Mesodermal cell (in vitro differentiated cells): ENCODE measurements around the gene CDC14A.

Source experiments
- H3K27ac ChIP-seq: 2 replicates; pipeline ENCODE4 v1.7.0; 2013; ENCODE audit warnings: mild to moderate bottlenecking, low read depth, low read length, moderate library complexity; ENCODE audit not compliant: severe bottlenecking
- H3K36me3 ChIP-seq: 2 replicates; pipeline ENCODE4 v1.7.1; 2013; ENCODE audit warnings: mild to moderate bottlenecking, low read length, moderate library complexity; ENCODE audit not compliant: control insufficient read depth, insufficient read depth
- H3K4me1 ChIP-seq: one replicate; pipeline ENCODE4 v1.7.1; 2013; ENCODE audit warnings: mild to moderate bottlenecking, low read length; ENCODE audit not compliant: insufficient read depth, control insufficient read depth, poor library complexity, severe bottlenecking
- H3K4me3 ChIP-seq: 2 replicates; pipeline ENCODE4 v1.7.0; 2013; ENCODE audit warnings: low read length, control low read depth, mild to moderate bottlenecking; ENCODE audit not compliant: insufficient read depth, poor library complexity, severe bottlenecking; ENCODE audit errors: extremely low read depth
- H3K9me3 ChIP-seq: 2 replicates; pipeline ENCODE4 v1.7.1; 2013; ENCODE audit warnings: mild to moderate bottlenecking, low read length, moderate library complexity; ENCODE audit not compliant: control insufficient read depth
- WGBS, 2 experiments: methylation state at CpG; one replicate each; pipeline ENCODE4 v1.1.5; 2013; ENCODE audit warnings: missing lambda C conversion rate in 2 of 2; ENCODE audit not compliant: insufficient coverage in 2 of 2; 5-methylcytosine and 5-hydroxymethylcytosine counted together

Gene CDC14A

GRCh38 chr1:100552922-100553321, 200.6 kb downstream of the CDC14A start:
- no peak overlapping the region for H3K27ac ChIP-seq
- no peaks in the 10 kb centered on the region for H3K36me3 ChIP-seq
- H3K4me1 ChIP-seq = no peaks in the 10 kb centered on the region
- H3K4me3 ChIP-seq = no peak overlapping the region
- WGBS, 2 experiments = no CpG with 5 or more reads among the region's 2 CpGs
- H3K9me3 ChIP-seq = no peaks in the 10 kb centered on the region

GRCh38 chr1:100556181-100556580, 203.9 kb downstream of the CDC14A start:
- Histone ChIP-seq H3K36me3 (no peaks in the 10 kb centered on the region), H3K4me1 (no peaks in the 10 kb centered on the region), H3K9me3 (no peaks in the 10 kb centered on the region), H3K27ac (no peak overlapping the region), H3K4me3 (no peak overlapping the region)
- WGBS, 2 experiments = 100% methylated on average over 1 of the region's 1 CpG; no CpG with 5 or more reads in 1 of the 2 experiments

GRCh38 chr1:100556925-100557605, 204.8 kb downstream of the CDC14A start:
- Histone ChIP-seq H3K9me3 (no peaks in the 10 kb centered on the region), H3K27ac (no peak overlapping the region), H3K4me1 (no peaks in the 10 kb centered on the region), H3K4me3 (no peak overlapping the region), H3K36me3 (no peaks in the 10 kb centered on the region)
- WGBS, 2 experiments = 96% methylated on average over 3 of the region's 3 CpGs; no CpG with 5 or more reads in 1 of the 2 experiments

- Histone ChIP-seq H3K36me3 (no peaks in the 10 kb centered on the region), H3K9me3 (no peaks in the 10 kb centered on the region), H3K27ac (no peak overlapping the region), H3K4me3 (no peak overlapping the region), H3K4me1 (no peaks in the 10 kb centered on the region)
These were observed 205.3 kb downstream of the CDC14A start for GRCh38 chr1:100557606-100557953.

- H3K27ac ChIP-seq = no peak overlapping the region
- H3K9me3 ChIP-seq = no peaks in the 10 kb centered on the region
- no peak overlapping the region for H3K4me3 ChIP-seq
- 100% methylated on average over 1 of the region's 3 CpGs for WGBS, 2 experiments
- no peaks in the 10 kb centered on the region for H3K4me1 ChIP-seq
- no peaks in the 10 kb centered on the region for H3K36me3 ChIP-seq
These were observed 213.2 kb downstream of the CDC14A start for GRCh38 chr1:100565533-100565932.

GRCh38 chr1:100565937-100566699, 213.8 kb downstream of the CDC14A start:
- Histone ChIP-seq H3K27ac (no peak overlapping the region), H3K9me3 (no peaks in the 10 kb centered on the region), H3K36me3 (no peaks in the 10 kb centered on the region), H3K4me1 (no peaks in the 10 kb centered on the region), H3K4me3 (no peak overlapping the region)
- WGBS, 2 experiments = 0 to 50% methylated on average over 1 to 2 of the region's 5 CpGs

- H3K36me3 ChIP-seq = no peaks in the 10 kb centered on the region
- no peak overlapping the region for H3K27ac ChIP-seq
- no peaks in the 10 kb centered on the region for H3K9me3 ChIP-seq
- no peak overlapping the region for H3K4me3 ChIP-seq
- no CpG with 5 or more reads among the region's 1 CpG for WGBS, 2 experiments
- no peaks in the 10 kb centered on the region for H3K4me1 ChIP-seq
These were observed 214.8 kb downstream of the CDC14A start for GRCh38 chr1:100567062-100567461.
